Fibroblast of peridontal ligament (primary cell): Measurements from ENCODE around the gene GIGYF2.

Source experiments
- DNase-seq: peaks from one replicate; pipeline ENCODE4 v3.0.0-alpha.2; 2010; ENCODE audit errors: extremely low read depth

The GIGYF2 gene

DNA sequence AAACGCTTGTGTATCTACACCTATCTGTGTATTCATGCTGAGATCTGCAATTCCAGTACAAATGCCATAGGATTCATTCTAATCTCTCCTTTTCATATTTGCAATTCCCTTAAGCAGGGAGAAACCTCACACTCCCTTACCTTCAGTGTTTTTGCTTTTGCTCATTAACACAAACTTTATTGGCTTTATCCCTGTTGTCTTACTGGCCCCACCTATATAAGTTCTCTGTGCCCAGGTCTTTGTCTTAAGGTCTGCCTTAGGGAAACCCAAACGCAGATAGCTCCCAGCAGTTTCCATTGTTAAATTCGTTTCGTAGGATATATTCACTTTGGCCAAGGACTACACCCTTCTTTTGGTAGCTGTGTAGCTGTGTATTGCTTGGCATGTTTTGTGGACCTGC lies 169.0 kb downstream of the GIGYF2 start:
- no peak for DNase-seq

DNA sequence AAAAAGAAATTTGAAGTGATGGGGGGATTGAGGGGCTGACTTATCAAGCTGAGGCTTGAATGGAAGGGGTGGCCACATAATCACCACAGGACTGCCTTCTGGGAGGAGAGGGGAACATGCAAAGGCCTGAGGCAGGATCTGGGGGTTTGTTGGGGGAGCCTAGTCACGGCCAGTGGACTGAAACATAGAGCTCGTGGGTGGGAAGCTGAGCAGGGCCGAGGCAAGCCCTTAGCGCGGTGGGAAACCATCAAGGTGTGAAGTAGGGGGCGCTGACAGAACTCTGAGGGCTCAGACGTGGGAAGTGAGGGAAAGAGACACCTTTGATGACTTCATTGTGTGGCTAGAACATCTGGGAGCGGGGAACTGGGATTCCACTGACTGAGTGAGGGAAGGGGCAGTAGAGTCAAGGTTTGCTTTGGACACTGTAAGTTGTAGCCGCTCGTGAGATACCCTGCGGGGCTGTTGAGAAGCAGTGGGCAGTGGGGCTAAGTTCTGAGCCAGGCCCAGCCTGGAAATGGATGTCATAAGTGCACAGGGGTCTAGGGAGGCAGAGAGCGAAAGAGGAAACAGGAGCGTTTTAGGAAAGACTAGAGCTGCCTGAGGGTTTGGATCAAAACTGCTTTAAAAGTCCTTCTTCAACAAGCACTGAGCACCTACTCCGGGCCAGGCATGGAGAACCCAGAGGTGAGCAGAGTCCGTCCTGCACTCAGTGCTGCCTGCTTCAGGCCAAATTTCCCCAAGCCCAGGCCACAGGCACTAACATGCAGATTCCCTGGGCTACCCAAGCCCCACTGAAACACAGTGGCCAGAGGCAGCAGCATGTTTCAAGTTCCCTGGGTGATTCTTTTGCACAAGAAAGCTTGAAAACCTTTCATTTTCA lies 172.2 kb downstream of the GIGYF2 start:
- DNase-seq, result no peak

DNA sequence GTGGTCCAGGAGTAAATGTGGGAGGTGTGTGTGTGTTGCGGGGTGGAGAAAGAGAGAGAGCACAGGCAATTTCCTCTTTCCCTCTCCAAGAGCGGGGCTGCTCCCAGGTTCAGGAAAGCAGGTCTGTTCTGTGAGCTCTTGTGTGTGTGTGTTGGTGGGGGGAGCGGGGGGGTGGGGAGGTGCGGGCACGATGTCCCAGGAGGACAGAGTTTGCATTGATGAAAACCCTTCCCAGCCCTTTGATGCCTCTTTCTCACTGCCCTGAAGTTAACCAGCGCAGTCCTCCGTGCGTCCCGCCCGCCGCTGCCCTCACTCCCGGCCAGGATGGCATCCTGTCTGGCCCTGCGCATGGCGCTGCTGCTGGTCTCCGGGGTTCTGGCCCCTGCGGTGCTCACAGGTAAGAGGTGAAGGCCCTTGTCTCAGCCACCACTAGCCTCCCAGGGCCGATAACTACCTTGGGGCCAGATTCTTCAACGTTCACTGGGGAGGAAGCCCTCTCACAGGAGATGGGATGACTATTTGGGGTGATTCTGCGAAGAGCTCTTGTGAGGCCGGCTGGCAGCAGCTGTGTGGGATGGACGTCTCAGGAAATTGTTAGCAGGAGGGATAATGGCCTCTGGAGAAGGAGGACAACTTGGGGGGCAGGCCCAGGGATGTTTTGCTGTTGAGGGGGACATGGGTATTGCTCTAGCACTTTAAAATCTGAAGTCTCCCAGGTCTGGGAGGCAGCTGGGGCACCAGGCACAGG lies 173.1 kb downstream of the GIGYF2 start, which contains the start of gene SNORC:
Gene SNORC (plus strand): TSS at position 247 of the 748 bp plus-strand sequence. CDS start 78 bp downstream, at position 325.
- no peak for DNase-seq

DNA sequence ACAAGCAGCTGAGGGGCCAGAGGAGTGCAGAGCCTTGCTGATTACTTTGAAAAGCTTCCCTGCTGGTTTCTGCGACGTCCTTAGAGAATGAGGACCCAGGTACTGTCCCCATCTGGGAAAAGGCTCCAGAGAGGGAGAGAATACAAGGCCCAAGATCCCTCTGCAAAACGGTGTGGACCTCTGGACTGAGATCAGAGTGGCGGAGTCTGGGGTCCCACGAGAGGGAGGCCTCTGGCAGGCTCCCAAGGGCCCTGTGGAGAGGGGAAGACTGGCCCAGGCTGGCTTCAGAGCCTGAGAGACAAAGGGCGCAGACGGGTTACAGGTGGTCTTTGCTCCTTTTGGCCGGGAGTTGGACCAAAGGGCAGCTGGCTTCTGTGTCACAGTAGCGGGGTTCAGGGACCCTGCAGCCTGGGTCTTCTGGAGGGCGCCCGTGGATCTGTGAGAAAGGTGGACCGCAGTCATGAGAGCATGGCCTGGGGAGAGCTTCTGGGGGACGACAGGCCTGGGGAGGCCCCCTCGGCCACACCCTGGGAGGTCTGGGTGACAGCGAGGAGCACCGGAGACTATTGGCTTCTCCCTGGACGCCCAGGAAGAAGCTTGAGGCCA lies 173.7 kb downstream of the GIGYF2 start:
- DNase-seq, result no peak

DNA sequence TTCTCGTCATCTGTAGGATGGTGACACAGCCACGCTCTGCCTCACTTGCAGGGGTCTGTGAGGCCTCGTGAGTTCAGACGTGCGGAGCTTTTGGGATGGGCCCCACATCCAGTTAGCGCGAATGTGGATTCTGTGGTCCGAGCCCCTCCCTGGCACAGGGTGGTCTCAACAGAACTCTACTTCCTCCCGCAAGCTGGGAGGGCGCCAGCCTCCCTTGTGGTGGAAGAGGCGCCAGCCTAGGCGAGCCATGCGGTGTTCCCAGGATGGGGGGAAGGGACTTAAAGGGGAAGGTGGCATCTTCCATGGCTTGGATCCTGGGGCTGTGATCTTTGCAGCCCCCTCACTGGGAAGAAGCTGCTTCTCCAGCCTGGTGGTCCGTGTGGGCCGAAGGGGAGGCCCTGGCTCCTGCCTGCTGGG lies 174.3 kb downstream of the GIGYF2 start:
- no peak for DNase-seq

DNA sequence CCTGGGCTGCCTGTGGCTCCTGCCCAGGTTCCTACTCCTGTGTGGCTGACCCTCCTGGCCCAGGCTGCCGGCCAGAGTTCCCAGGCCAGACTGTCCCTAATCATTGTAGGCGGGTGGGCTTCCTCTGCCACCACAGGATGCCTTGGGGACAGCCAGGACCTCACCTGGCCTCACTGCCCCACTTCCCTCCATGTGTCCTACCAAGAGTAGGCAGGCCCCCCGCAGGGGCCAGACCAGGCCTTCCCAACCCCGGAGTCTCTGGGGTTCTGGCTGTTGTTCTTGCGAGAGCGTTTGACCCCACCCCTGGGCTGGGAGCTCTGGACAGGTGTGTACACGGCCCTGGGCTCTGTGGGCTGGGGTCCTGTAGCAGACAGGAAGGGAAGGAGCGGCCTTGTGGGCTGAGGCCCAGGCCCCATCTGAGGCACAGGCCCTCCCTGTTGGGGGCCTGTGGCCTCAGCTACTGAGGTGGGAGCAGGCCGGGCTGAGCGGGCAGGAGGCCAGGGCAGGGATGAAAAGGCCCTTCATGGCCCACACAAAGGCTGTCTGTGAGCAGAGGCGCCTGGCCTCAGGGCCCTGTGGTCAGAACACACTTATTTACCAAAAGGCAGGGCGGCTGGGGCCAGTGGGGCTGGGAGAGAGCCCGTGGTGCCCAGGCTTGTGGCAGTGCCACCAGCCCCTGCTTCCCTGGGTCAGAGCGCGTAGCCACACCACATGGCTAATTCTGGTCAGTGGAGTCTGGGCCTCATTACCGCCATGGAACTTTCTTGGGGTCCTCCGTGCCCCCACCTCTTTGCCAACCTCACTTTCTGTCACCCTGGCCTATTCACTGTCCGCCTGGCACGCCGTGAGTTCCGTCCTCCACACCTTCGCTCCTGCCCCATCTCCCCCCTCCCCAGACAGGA lies 175.0 kb downstream of the GIGYF2 start:
- DNase-seq, result no peak

DNA sequence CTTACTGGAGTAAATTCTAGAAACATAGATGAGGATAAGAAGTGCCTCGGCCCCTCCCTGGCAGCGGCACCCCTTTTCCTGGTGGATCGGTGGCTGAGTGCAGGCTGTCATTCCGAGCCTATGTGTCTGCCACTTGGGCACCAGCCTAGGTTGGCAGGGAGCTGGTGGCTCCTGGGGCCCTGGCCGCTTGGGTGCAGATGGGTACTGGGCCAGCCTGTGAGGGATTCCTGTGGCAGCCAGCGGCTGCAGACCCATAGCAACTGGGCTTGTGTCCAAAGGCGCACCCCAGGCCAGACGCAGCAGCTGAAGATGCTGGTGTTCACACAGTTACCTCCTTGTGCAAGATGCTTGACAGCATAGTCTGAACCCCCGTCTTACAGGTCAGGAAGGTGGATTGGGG lies 175.7 kb downstream of the GIGYF2 start:
- no peak for DNase-seq

DNA sequence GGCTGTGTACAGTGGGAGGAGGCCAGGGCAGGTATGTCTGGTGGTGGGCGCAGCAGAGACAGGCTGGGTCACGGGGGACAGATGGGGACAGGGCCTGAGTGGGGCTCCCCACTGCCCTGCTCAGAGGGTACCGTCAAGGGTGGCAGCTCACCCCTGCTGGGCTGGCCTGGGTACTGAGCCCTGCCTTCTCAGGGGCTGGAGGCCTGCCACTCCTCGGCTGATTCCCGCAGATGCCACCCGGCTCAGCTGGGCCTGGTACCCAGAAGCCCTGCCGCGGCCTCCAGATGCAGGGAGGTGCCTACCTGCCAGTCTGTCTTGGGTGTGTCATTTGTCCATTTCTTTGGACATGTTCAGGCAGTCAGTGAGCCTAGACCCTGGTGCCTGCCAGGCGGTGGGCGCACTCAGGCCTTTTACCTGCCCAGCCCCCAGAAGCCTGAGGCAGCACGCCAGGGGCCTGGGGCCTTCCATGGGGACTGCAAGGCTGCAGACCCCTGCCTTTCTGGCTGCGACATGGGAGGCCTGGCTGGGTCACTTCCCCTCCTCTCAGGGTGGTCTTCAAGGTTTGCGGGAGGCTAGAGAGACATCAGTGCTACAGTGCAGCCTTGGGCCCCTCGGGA lies 176.3 kb downstream of the GIGYF2 start:
- DNase-seq, result no peak

DNA sequence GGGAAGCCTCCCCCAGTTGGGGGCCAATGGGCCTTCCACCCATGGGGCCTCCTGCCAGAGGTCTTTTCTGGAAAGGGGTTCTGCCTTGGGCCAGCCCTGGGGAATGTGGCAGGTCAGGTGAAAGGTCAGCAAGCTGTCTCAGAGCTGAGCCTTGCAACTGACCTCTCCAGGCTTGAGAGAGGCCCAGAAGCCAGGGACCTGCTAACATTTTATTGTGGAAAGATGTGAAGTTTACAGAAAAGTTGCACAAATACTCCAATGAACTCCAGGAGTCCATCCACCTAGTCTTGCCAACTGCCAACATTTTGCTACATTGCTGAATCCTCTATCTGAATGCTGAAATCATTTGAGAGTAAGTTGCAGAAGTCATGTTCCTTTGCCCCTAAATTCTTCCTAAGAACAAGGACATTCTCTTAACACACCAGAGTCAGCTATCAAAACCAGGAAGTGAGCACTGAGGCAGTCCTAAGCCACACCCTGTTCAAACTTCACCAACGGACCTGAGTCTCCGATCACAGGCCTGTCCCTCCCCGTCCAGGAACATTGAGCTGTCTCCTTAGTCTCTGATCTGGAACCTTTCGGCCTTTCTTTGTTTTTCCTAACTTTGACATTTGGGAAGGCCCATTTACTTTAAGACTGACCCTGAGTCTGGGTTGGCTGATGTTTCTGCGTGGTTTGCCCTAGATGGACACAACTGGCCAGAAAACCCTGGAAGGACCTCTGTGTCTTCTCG lies 176.9 kb downstream of the GIGYF2 start:
- DNase-seq, result no peak

DNA sequence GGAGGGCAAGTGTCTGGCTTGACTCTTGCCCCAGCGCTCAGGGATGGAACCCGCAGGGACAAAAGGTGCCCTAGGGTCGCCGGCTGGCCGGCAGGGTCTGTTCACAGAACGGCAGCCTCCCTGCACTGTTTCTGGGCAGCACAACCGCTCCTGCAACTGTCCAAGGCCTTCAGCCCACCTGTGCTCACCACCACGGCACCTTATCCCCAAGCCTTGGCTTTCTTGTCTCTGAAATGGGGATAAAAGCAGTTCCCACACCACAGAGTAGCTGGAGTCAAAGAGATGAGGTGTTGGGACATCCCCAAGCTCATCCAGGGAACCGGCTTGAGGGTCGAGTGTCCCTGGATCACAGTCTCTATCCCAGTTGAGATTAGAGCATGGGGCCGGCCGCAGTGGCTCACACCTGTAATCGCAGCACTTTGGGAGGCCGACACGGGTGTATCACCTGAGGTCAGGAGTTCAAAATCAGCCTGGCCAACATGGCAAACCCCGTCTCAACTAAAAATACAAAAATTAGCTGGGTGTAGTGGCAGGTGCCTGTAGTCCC lies 177.6 kb downstream of the GIGYF2 start:
- DNase-seq, result no peak

DNA sequence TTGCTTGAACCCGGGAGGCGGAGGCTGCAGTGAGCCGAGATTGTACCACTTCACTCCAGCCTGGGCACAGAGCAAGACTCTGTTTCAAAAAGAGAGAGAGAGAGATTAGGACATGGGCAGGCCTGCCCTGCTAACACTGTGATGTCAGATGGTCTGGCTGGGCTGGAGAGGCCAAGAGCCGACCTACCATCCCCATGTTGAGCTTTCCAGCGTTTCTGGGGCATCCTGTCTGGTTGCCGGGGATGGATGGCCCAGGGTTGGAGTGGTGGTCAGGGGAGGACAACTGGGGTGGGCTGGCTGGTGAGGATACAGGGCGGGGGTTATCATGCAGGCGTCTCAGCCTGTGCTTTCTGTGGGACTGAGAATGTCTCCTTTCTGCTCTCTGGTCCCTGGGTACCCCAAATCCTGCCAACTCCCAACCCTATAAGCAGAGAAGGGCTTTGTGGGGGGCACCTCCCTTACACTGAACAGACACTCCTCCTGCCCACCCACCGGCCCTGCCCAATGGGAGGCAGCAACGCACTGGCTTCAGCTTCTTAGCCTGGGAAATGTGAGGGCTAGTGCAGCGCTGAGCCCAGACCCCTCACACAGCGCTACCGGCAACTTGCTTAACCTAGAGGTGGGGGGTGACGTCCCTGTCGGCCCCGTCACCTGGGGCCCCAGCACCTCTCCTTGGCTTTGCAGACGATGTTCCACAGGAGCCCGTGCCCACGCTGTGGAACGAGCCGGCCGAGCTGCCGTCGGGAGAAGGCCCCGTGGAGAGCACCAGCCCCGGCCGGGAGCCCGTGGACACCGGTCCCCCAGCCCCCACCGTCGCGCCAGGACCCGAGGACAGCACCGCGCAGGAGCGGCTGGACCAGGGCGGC lies 178.4 kb downstream of the GIGYF2 start:
- DNase-seq, result no peak

DNA sequence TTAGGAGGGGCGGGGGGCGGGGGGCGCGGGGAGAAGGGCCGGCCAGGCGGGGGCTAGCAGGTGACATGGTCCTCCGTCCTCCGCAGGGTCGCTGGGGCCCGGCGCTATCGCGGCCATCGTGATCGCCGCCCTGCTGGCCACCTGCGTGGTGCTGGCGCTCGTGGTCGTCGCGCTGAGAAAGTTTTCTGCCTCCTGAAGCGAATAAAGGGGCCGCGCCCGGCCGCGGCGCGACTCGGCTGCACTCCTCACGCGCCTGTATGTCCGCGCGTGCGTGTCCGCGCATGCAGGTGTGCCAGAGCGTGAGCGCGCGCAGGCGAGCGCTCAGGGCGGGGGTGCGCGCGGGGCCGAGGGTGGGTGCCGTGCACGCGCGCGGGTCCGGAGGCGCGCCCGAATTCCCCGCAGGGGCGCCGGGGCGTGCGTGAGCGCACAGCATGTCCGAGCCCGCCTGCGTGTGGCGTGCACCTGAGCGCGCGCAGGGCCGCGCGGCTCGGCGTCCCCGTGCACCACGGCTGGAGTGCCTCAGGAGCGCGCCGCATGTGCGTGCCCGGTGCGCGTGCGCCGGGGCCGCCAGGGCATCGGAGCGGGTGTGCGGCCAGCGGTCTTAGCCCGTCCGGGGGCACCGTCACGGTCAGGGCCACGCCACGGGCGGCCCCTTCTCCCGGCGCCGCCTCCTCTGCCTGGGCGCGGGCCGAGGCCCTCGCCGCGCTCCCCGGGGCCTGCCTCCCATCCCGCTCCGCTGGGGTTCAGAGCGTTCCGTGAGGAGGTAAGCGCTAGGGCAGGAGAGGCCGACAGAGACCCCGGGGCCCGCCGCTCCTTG lies 179.2 kb downstream of the GIGYF2 start:
- no peak for DNase-seq

DNA sequence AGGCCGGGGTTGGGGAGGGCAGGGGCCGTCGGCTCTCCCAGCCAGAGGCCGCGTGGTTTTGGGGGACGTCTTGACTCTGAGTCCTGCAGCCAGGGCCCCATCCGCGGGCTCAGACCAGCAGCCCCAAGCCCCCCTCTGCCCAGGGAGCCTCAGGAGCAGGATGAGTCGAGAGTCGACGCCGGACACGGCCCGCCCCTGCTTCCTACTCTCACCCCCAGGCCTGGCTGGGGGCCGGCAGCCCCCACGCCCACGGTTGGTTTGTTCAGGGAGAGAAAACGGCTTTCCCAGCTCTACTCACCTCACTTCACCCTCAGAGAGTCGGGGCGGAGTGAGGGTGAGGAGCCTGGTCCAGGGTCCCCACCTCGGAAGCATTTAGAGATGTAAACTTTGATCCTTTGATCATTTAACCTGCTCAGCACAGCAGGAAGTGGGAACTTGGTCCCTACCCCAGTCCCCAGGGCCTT lies 179.9 kb downstream of the GIGYF2 start:
- DNase-seq, result no peak

DNA sequence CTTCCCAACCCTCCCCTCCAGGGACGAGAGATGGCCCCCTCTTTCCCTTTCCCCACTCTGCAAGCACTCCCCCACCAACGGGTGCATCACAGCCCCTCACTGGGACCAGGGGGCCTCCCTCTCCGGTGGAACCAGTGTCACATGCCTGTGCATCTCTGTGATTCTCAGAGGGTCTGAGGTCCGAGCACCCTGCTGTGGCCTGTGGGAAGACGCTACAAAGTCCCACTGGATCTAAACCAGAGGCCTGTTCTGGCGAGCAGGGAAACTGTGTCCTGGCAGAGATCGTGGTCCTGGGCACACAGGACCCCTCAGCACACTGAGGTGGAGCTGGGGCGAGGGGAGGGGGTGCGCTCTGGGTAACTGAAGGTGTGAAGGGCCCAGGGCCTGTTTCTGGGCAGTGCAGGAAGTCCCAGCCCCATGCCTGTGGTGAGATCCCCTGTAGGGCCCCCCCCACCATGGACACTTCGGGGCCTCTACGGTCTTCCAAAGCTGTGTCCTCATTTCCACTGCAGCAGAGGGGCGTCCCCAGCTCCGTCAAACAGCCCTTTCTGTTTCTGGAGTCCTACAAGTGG lies 180.9 kb downstream of the GIGYF2 start:
- no peak for DNase-seq

DNA sequence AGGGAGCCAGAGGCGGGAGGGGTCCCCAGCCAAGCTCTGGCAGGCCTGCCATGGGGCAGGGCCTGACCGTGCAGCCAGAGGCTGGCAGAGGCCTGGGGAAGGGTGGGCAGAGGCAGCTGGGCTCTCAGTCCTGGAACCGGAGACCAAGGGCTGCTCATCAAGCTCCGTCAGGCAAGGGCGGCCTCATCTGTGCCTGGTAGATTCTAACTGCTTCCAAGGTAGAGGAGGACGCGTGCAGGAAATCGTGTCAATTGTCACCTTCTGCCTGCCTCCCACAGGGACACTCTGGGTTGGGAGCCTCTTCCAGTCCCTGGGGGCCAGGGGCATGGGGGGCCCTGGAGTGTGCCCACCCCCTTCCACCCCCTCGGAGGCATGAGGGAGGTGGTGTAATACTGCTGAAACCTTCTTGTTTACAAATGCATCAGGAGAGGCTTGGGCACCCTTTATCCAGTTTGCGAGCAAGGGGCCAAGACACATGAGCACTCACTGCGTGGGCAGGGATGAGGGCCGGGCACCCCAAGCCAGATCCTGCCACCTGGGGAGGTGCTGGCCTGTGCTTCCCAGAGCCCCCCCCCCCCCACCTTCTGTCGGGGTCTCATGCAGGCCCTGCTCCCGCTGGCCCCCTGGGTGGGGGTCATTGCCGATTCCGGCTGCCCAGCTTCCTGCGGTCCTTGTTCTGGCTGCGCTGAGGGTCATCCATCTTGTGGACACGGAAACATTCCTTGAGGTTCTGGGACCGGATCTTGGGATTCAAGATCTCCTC lies 181.9 kb downstream of the GIGYF2 start:
- DNase-seq, result no peak

DNA sequence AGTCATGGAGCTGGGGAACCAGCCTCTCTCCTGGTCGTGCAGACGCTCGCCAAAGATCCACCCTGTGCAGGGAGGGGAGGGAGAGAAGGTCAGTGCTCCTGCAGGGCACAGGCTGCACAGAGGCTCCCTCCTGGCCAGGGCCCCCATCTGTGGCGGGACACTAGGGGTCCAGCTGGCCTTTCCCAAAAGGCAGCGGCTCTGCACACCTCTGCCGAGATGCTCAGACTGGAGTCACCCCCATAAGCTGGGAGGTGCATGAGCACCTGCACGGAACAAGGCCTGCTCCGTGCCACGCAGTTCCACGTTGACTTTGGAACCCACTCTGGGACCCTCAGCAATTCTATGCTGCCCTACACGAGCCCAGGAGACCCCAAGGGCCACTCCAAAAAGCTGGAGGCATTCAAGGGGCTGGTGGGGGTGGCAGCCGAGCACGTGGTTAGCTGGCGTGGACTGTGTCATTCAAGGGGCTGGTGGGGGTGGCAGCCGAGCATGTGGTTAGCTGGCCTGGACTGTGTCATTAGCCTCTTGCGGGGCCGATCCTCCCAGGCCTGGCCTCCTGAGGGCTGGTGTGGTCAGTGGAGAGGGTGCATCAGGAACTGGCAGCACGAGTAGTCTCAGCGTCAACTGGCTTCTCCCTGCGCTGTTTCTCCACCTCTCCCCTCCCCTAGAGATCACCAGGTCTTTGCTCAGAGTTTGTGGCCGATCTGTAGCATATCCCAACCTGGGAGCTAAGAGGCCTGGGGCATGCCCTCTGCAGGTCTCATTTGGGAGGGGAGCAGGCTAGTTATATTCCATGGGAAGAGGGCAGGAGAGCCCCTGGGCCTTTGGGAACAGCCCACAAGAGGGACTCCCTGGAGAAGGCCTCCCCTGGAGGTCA lies 182.7 kb downstream of the GIGYF2 start:
- no peak for DNase-seq
